Breast epithelium (tissue), 4 donors: ENCODE measurements around the gene EDC3. TPM values are rescaled to one million over a fixed set of nuclear protein-coding genes. Genes with fewer than 3 reads are reported as not detected.

Experiments used
- DNase-seq, 2 donors: peaks; one replicate each; pipeline ENCODE4 v3.0.0-alpha.2; 2019; ENCODE audit warnings: low spot score in 2 of 2
- H3K27ac ChIP-seq, 2 donors: fragments of 200-600 bp; sonication (generic) in 1 of 2; one replicate each; pipeline ENCODE4 v1.5.1; 2016 to 2019; ENCODE audit warnings: mild to moderate bottlenecking in 1 of 2
- H3K27me3 ChIP-seq, 2 donors: fragments of 200-600 bp; sonication (generic) in 1 of 2; one replicate each; pipeline versions ENCODE4 v1.5.1 to v1.6.0; 2017 to 2019; ENCODE audit warnings: control low read depth in 1 of 2, mild to moderate bottlenecking in 1 of 2
- H3K36me3 ChIP-seq: fragments of 200-600 bp; one replicate; pipeline ENCODE4 v1.5.1; 2019
- H3K4me1 ChIP-seq, 2 donors: fragments of 200-600 bp; sonication (generic); one replicate each; pipeline ENCODE4 v1.5.1; 2016 to 2019; ENCODE audit warnings: control low read depth in 1 of 2
- H3K4me3 ChIP-seq, 3 donors: fragments of 200-600 bp; sonication (generic); 1 replicate in 2 of 3; 2 replicates in 1 of 3; pipeline ENCODE4 v1.5.1; 2016 to 2019; ENCODE audit warnings: mild to moderate bottlenecking in 3 of 3, moderate library complexity in 2 of 3
- H3K9me3 ChIP-seq, 2 donors: fragments of 200-600 bp; sonication (generic) in 1 of 2; one replicate each; pipeline ENCODE4 v1.5.1; 2016 to 2019; ENCODE audit warnings: control low read depth in 1 of 2
- CTCF ChIP-seq, 3 donors: fragments of 450-650 bp; IDR thresholded peaks; one replicate each; pipeline ENCODE4 v1.5.1; 2016 to 2017; ENCODE audit warnings: antibody characterized with exemption in 3 of 3, mild to moderate bottlenecking in 3 of 3, moderate library complexity in 3 of 3
- POLR2A ChIP-seq: fragments of 450-650 bp; IDR thresholded peaks from one replicate; pipeline ENCODE4 v1.6.1; 2016; ENCODE audit warnings: antibody characterized with exemption, mild to moderate bottlenecking, moderate library complexity
- POLR2AphosphoS5 ChIP-seq, 3 donors: sonication (generic); formaldehyde crosslinking; IDR thresholded peaks; one replicate each; pipeline ENCODE4 v1.6.1; 2017; ENCODE audit warnings: antibody characterized with exemption in 3 of 3
- intact Hi-C: fragments of 100-400 bp; cut with DNase I; formaldehyde crosslinking; loops from one replicate; pipeline ENCODE4 v1.15.1; 2023; ENCODE audit warnings: low total_unique reads
- total RNA-seq, 3 donors: library from RNA; depleted of rRNA; stranded (reverse); fragments of >200 nt; gene quantifications; one replicate each; pipeline ENCODE4 v1.1.0, GENCODE V29; 2016

Gene EDC3
- total RNA-seq, 3 donors from 2014 or later, result 13.8 to 21.7 (median 20.3) TPM

GRCh38 chr15:74610302-74610951 is 85.4 kb downstream of the EDC3 start:
- intact Hi-C loops, result loop anchor here (10.0 kb wide), 1 partner anchor 66 kb away; the partner anchor contains the start of gene ARID3B
- no peaks in the 10 kb centered on the region for H3K9me3 ChIP-seq
- H3K27me3 ChIP-seq, result no peaks in the 10 kb centered on the region
- no peaks in the 10 kb centered on the region for H3K36me3 ChIP-seq
- TF ChIP-seq CTCF (IDR thresholded peaks at IDR 0.05), result no peak
- TF ChIP-seq POLR2AphosphoS5 (IDR thresholded peaks at IDR 0.05), result no peak
- no peak for TF ChIP-seq POLR2A
- no peak overlapping the region for H3K4me3 ChIP-seq
- H3K4me1 ChIP-seq, result no peaks in the 10 kb centered on the region
- no peak overlapping the region for H3K27ac ChIP-seq
- DNase-seq, result no peak

- Histone ChIP-seq H3K27me3 (no peaks in the 10 kb centered on the region), H3K36me3 (no peaks in the 10 kb centered on the region), H3K27ac (no peak overlapping the region), H3K4me1 (no peaks in the 10 kb centered on the region), H3K9me3 (no peaks in the 10 kb centered on the region), H3K4me3 (no peak overlapping the region)
- DNase-seq, result no peak
- intact Hi-C loops, result loop anchor here (10.0 kb wide), 1 partner anchor 65 kb away; the partner anchor contains the start of gene ARID3B
- no peak for TF ChIP-seq POLR2A
- TF ChIP-seq POLR2AphosphoS5 (IDR thresholded peaks at IDR 0.05), result no peak
- no peak for TF ChIP-seq CTCF (IDR thresholded peaks at IDR 0.05)
Observed at GRCh38 chr15:74609938-74610301, 85.9 kb downstream of the EDC3 start.

GRCh38 chr15:74608786-74609185 is 87.0 kb downstream of the EDC3 start:
- no peak for DNase-seq
- Histone ChIP-seq H3K27me3 (no peaks in the 10 kb centered on the region), H3K36me3 (no peaks in the 10 kb centered on the region), H3K9me3 (no peaks in the 10 kb centered on the region), H3K4me3 (no peak overlapping the region), H3K4me1 (no peaks in the 10 kb centered on the region), H3K27ac (no peak overlapping the region)
- intact Hi-C loops, result no loop called here
- no peak for TF ChIP-seq POLR2A
- TF ChIP-seq CTCF (IDR thresholded peaks at IDR 0.05), result no peak
- no peak for TF ChIP-seq POLR2AphosphoS5 (IDR thresholded peaks at IDR 0.05)

GRCh38 chr15:74605795-74606150 is 90.1 kb downstream of the EDC3 start:
- no peaks in the 10 kb centered on the region for H3K36me3 ChIP-seq
- intact Hi-C loops, result no loop called here
- H3K4me1 ChIP-seq, result no peaks in the 10 kb centered on the region
- no peak for DNase-seq
- H3K27ac ChIP-seq, result no peak overlapping the region
- H3K4me3 ChIP-seq, result no peak overlapping the region
- no peak for TF ChIP-seq POLR2AphosphoS5 (IDR thresholded peaks at IDR 0.05)
- no peaks in the 10 kb centered on the region for H3K9me3 ChIP-seq
- no peaks in the 10 kb centered on the region for H3K27me3 ChIP-seq

- H3K4me1 ChIP-seq, result no peaks in the 10 kb centered on the region
- intact Hi-C loops, result no loop called here
- no peak overlapping the region for H3K4me3 ChIP-seq
- H3K9me3 ChIP-seq, result no peaks in the 10 kb centered on the region
- no peak overlapping the region for H3K27ac ChIP-seq
- TF ChIP-seq CTCF (IDR thresholded peaks at IDR 0.05) (no peak), POLR2AphosphoS5 (IDR thresholded peaks at IDR 0.05) (no peak), POLR2A (no peak)
- H3K36me3 ChIP-seq, result no peaks in the 10 kb centered on the region
- no peaks in the 10 kb centered on the region for H3K27me3 ChIP-seq
- no peak for DNase-seq
Observed at GRCh38 chr15:74604983-74605794, 90.6 kb downstream of the EDC3 start.
